ENCODE data around the gene SKAP1.

DNA sequence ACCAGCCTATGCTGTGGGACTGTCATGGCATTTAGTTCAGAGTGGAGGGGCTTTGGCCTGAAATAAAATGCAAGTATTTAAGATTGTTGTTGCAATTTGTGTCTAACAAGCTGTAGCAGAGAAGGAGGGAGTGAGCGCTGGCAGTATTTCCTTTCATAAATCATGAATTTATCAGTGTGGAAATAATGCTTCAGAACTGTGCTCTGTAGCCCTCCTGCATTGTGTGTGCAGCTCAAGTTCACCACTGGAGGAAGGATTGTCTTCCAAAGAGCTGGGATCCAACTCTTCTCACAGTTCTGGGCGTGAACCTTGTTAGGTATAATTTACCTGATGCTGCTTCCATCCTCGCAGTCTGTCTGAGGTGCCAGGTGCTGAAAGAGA lies 307.4 kb downstream of the SKAP1 start:
- TF ChIP-seq, protein P1, sequence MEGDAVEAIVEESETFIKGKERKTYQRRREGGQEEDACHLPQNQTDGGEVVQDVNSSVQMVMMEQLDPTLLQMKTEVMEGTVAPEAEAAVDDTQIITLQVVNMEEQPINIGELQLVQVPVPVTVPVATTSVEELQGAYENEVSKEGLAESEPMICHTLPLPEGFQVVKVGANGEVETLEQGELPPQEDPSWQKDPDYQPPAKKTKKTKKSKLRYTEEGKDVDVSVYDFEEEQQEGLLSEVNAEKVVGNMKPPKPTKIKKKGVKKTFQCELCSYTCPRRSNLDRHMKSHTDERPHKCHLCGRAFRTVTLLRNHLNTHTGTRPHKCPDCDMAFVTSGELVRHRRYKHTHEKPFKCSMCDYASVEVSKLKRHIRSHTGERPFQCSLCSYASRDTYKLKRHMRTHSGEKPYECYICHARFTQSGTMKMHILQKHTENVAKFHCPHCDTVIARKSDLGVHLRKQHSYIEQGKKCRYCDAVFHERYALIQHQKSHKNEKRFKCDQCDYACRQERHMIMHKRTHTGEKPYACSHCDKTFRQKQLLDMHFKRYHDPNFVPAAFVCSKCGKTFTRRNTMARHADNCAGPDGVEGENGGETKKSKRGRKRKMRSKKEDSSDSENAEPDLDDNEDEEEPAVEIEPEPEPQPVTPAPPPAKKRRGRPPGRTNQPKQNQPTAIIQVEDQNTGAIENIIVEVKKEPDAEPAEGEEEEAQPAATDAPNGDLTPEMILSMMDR (IDR thresholded peaks at IDR 0.05), result no peak
- no peak for TF ChIP-seq ZFX (IDR thresholded peaks at IDR 0.05; ENCODE audit: borderline replicate concordance)
